Cerebellar cortex (tissue), 1 donor: ENCODE data around the gene BICRA.
"Not testable (repeated sequence)": the region's sequence is repeated elsewhere in the genome, so short reads cannot be mapped to it uniquely, and the experiment has no call there.

Experiments
- DNase-seq: peaks from one replicate; pipeline ENCODE4 v3.0.0-alpha.2; 2015; ENCODE audit warnings: low spot score

BICRA gene

GRCh38 chr19:47716270-47716937 is 107.5 kb downstream of the BICRA start:
- DNase-seq: no peak

- not testable (repeated sequence) for DNase-seq
Observed at GRCh38 chr19:47718415-47719046, 109.6 kb downstream of the BICRA start.

DNA sequence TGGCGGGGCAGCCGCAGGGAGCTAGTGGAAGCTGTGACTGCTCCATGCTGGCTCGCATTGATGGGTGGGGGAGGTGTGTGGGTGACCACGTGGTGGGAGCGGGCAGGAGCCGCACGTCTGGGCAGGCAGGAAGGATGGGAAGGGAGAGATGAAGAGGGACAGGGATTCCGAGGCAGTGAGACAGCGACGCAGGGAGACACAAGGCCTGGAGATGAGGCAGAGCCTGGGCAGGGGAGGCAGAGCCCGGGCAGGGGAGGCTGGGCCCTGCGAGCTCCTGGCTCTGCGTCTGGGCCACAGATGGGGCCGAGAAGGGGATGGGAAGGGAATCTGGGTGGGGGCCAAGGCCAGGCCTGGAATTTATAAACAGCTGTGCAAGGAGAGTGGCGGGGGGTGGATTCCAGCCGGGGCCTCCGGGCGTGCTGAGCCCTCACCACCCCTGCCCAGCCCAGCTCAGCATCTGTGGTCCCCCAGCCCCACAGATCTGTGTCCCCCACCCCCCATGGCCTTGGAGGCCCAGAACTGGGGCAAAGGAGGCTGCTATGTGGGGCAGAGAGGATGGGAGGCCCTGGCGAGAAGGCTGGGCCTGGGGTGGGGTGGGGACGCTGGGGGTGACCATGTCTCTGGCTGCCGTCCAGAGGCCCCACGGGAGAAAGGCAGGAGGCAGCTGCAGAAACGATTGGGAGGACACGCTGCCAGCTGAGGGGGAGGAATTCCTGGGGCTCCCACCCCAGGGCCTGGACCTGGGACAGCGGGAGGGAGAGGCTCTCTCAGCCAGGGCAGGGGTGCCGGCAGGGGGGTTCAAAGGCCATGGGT is 110.3 kb downstream of the BICRA start:
- peak; percentile 38 for DNase-seq

DNA sequence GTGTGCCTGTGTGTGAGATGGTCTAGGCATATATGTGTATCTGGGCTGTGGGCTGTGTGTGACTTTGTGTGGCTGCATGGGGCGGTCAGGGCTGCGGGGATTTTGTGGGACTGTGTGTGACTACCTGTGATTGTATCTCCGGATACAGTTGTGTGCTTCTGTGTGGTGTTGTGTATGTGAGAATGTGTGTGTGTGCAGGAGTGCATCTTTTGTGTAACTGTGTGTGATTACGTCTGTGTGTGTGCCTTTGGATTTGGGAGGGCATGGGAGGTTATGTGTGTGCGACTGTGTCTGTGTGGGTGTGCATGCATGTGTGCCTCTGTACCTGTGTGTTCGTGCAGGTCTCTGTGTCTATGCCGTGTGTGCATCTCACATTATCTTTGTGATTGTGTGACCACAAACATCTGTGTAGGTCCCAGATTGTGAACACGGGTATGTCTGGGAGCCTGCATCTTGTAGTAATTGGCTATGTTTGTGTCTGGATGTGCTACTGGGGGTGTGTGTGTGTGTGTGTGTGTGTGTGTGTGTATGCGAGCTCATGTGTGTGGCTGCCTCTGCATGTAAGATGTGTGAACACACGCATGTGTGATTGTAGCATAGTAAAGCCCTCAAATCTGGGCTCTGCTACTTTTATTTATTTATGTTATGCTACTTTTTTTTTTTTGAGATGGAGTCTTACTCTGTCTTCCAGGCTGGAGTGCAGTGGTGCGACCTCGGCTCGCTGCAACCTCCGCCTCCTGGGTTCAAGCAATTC is 111.9 kb downstream of the BICRA start:
- DNase-seq: no peak

DNA sequence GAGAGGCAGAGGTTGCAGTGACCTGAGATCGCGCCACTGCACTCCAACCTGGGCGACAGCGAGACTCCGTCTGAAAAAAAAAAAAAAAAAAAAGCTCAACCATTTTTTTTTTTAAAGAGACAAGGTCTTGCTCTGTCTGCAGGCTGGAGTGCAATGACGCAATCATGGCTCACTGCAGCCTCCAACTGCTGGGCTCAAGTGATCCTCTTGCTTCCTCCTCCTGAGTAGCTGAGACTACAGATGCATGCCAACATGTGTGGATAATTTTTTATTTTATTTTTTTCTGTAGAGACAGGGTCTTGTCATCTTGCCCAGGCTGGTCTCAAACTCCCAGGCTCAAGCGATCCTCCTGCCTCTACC is 114.6 kb downstream of the BICRA start:
- no peak for DNase-seq

DNA sequence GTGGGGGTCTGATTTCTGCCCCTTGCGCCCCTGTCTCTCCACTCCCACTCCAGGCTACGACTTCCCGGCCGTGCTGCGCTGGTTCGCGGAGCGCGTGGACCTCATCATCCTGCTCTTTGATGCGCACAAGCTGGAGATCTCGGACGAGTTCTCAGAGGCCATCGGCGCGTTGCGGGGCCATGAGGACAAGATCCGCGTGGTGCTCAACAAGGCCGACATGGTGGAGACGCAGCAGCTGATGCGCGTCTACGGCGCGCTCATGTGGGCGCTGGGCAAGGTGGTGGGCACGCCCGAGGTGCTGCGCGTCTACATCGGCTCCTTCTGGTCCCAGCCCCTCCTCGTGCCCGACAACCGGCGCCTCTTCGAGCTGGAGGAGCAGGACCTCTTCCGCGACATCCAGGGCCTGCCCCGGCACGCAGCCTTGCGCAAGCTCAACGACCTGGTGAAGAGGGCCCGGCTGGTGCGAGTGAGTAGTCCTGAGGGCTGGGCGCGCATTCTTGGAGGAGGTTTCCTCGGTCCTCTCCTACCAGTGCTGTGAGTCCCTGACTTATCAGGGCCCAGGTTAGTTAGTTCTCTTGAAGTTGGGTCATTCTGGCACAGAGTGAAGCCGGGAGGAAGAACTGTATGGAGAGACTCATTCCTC is 116.9 kb downstream of the BICRA start:
- DNase-seq: no peak

DNA sequence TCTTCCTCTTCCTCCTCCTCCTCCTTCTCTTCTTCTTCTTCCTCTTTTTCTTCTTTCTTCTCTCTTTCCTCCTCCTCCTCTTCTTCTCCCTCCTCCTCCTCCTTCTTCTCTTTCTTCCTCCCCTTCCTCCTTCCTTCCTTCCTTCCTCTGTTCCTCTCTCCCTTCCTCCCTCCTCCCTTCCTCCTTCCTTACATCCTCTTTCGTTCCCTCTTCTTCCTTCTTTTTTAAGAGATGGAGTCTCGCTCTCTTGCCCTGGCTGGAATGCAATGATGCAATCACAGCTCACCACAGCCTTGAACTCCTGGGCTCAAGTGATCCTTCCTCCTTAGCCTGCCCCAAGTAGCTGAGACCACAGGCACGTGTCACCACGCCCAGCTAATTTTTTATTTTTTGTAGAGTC is 117.5 kb downstream of the BICRA start:
- DNase-seq: no peak

DNA sequence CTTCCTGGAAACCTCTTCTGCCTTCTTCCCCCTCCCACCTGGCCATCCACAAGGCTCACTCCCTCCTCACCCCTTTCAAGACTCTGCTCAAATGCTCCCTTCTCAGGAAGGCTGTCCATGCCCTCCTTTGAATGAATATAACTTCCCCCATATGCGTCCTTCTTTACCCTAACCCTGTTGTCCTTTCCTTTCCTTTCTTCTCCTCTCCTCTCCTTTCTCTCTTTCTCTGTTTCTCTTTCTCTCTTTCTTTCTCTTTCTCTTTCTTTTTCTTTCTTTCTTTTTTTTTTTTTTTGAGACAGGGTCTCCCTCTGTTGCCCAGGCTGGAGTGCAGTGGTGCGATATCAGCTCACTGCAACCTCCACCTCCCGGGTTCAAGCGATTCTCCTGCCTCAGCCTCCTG is 119.4 kb downstream of the BICRA start:
- not testable (repeated sequence) for DNase-seq

- DNase-seq: no peak
Observed at GRCh38 chr19:47729468-47729798, 120.5 kb downstream of the BICRA start.

DNA sequence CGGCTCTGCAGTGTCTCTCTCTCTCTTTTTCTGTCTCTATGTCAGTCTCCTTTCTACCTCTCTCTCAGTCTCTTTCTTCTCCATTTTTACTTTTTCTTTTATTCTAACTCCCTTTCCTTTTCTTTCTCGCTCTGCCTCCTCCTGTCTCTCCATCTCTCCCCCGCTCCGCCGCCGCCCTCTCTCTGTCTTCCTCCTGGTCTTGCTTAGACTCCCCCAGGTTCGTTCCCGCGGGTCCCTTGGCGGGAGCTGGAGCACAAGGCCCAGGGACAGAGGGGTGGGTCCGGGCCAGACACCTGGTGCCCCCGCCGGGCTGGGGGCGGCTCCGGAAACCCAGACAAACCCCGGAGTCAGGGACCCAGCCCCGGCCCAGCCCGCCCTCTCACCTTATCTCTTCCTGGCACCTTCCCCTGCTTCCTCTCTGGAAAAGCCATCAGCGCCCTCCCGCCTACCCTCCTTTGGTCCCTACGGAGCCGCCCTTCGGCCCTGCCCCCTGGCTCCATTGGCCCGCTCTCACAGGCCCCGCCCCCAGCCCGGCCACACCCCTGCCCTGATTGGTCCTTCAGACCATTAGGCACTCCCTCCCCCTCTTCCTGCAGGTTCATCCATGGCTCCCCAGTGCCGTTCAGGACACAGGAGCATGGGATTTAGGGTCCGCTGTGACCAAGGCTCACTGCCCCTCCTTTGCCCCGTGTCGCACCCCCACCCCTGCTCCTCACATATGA is 121.0 kb downstream of the BICRA start:
- DNase-seq: peak; percentile 56

GRCh38 chr19:47730521-47730889 is 121.6 kb downstream of the BICRA start:
- DNase-seq: no peak

DNA sequence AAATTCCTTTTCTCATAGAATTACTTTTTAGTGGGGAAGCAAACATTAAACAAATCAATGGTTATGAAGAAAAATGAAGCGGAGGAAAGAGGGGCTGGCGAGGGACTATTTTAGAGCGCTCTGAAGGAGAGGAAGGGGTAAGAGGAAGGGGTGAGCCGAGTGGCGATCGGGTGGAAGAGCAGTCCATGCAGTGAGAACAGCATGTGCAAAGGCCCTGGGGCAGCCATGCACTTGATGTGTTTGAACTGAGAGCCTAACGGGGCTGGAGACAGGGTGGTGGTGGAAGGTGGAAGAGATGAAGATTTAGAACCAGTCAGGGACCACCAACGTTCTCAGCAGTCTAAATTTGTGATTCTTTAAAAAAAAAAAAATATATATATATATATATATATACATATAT is 122.0 kb downstream of the BICRA start:
- no peak for DNase-seq

DNA sequence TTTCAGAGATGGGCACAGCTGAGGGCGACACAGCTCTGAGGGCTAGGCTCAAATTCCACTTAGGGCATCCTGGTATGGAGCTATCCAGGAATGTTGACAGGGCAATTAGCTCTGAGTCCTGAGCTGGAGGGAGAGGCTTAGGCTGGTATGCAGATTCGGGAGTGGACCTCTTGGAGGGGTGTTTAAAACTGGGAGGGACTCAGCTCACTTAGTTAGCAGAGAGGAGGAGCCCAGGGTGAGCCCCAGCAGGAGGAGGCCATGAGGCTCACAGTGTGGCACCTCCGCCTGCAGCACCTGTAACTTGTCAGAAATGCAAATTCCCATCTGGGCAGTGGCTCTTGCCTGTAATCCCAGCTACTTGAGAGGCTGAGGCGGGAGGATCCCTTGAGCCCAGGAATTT is 126.2 kb downstream of the BICRA start:
- no peak for DNase-seq

GRCh38 chr19:47740866-47741519 is 132.1 kb downstream of the BICRA start:
- DNase-seq: no peak

DNA sequence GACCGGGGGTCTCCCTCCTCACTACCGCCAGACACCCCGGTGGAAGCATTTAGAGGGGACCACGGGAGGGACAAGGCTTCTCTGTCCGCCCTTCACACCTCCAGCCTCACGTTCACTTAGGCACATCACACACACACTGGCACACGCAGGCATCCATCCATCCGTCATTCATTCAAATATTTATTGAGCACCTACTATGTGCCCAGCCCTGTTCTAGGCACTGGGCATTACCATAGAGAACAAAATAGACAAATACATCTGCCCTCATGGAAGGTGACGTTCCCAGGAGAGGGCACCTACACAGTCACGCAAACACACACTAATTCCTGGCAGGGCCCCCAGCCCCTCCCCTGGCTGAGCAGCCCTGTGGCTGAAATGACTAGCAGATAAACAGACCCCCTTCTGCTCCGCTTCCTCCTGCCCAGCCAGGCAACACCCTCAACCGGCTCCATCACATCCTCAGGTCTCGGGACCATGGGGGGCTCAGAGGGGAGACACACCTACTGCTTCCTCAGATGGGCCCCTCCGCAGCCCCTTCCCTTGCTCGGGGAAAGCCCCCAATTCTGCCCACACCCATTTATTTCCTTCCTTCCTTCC is 132.7 kb downstream of the BICRA start:
- no peak for DNase-seq

GRCh38 chr19:47742634-47743033 is 133.7 kb downstream of the BICRA start:
- no peak for DNase-seq

DNA sequence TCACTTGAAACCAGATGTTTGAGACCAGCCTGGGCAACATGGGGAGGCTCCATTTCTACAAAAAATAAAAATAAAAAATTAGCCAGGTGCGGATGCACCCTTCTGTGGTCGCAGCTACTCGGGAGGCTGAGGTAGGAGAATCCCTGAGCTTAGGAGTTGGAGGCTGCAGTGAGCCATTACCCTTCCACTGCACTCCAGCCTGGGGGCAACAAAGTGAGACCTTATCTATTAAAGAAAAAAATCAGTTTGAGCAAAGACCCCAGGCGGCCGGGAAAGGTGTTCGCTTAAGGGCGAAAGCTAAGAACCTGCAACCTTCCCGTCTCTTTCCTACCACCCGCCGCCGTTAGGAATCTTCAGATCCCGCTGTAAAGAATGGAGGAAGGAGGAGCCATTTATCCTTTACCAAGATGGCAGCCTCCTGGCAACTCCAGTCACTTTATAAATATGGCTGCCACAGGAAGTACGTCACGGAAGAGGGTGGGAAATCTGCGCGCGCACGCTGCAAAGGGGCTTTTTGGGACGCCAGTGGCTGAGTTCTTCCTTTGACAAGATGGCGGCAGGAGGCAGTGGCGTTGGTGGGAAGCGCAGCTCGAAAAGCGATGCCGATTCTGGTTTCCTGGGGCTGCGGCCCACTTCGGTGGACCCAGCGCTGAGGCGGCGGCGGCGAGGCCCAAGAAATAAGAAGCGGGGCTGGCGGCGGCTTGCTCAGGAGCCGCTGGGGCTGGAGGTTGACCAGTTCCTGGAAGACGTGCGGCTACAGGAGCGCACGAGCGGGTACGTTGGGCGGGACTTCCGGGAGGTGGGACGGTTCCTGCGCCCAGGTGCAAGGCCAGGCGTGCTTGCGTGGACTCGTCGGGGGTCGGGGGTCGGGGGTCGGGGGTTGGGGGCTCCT is 136.3 kb downstream of the BICRA start, which contains the start of gene NOP53:
Gene NOP53 (plus strand): TSS at position 537 of the 892 bp plus-strand sequence. CDS start 14 bp downstream, at position 551.
- peak; percentile 97 for DNase-seq

DNA sequence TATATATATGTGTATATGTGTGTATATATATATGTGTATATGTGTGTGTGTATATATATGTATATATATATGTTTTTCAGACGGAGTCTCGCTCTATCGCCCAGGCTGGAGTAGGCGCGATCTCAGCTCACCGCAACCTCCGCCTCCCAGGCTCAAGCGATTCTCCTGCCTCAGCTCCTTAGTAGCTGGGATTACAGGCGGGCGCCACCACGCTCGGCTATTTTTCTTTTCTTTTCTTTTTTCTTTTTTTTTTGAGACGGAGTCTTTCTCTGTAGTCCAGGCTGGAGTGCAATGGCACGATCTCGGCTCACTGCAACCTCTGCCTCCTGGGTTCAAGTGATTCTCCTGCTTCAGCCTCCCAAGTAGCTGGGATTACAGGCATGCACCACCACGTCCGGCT is 137.2 kb downstream of the BICRA start:
- not testable (repeated sequence) for DNase-seq

GRCh38 chr19:47749326-47749725 is 140.4 kb downstream of the BICRA start:
- DNase-seq: no peak
